HepG2 (cell line): ENCODE measurements around the gene ZFAND2B. TPM values are rescaled to one million over a fixed set of nuclear protein-coding genes. Genes with fewer than 3 reads are reported as not detected.
A peak's percentile ranks its signal among the peaks of the same experiment; 100 is the strongest.

Experiments
- AHDC1 ChIP-seq: sonication (generic); formaldehyde crosslinking; IDR thresholded peaks from 2 replicates; pipeline ENCODE4 v1.5.1; 2020; ENCODE audit warnings: mild to moderate bottlenecking, missing genetic modification reagents, borderline replicate concordance
- ATF2 ChIP-seq: sonication (generic); formaldehyde crosslinking; IDR thresholded peaks from 2 replicates; pipeline ENCODE4 v1.4.0; 2020; ENCODE audit warnings: missing genetic modification reagents
- FOSL2 ChIP-seq: sonication (generic); formaldehyde crosslinking; IDR thresholded peaks from 2 replicates; pipeline ENCODE4 v1.4.0; 2020; ENCODE audit warnings: missing genetic modification reagents
- FOXO1 ChIP-seq: sonication (generic); formaldehyde crosslinking; IDR thresholded peaks from 2 replicates; pipeline ENCODE4 v1.4.0; 2020; ENCODE audit warnings: missing genetic modification reagents
- HNF4G ChIP-seq, 2 experiments: sonication (generic) in 1 of 2; formaldehyde crosslinking in 1 of 2; IDR thresholded peaks; 2 replicates each; pipeline versions ENCODE4 v1.4.0 to v1.6.1; 2011 to 2020; ENCODE audit warnings: borderline replicate concordance in 2 of 2, low read depth in 2 of 2, mild to moderate bottlenecking in 2 of 2, low read length in 1 of 2, missing genetic modification reagents in 1 of 2, moderate library complexity in 1 of 2
- KLF9 ChIP-seq: IDR thresholded peaks from 2 replicates; pipeline ENCODE4 v1.6.1; 2016; ENCODE audit warnings: low read depth
- MATR3 ChIP-seq: sonication (generic); formaldehyde crosslinking; IDR thresholded peaks from 2 replicates; pipeline ENCODE4 v1.4.0; 2020; ENCODE audit warnings: missing genetic modification reagents
- NFYB ChIP-seq: sonication (generic); formaldehyde crosslinking; IDR thresholded peaks from 2 replicates; pipeline ENCODE4 v1.4.0; 2020; ENCODE audit warnings: missing genetic modification reagents
- PLRG1 ChIP-seq: fragments of 450-650 bp; conservative IDR thresholded peaks from 2 replicates; pipeline ENCODE4 v1.6.1; 2016
- SALL1 ChIP-seq: sonication (generic); formaldehyde crosslinking; IDR thresholded peaks from 2 replicates; pipeline ENCODE4 v1.8.0; 2022; ENCODE audit warnings: mild to moderate bottlenecking, missing genetic modification reagents
- SKI ChIP-seq: fragments of 450-650 bp; IDR thresholded peaks from one replicate; pipeline ENCODE4 v1.6.1; 2018; ENCODE audit warnings: mild to moderate bottlenecking; ENCODE audit not compliant: partially characterized antibody
- ZBTB8A ChIP-seq: sonication (generic); formaldehyde crosslinking; IDR thresholded peaks from 2 replicates; pipeline ENCODE4 v1.4.0; 2020; ENCODE audit warnings: mild to moderate bottlenecking, low read depth, missing genetic modification reagents, borderline replicate concordance
- ZFP90 ChIP-seq: sonication (generic); formaldehyde crosslinking; IDR thresholded peaks from 2 replicates; pipeline ENCODE4 v1.8.0; 2022; ENCODE audit warnings: missing genetic modification reagents, mild to moderate bottlenecking, inconsistent platforms, borderline replicate concordance
- ZNF17 ChIP-seq: sonication (generic); formaldehyde crosslinking; IDR thresholded peaks from 2 replicates; pipeline ENCODE4 v1.5.0; 2020; ENCODE audit warnings: mild to moderate bottlenecking, missing genetic modification reagents
- ZNF205 ChIP-seq: IDR thresholded peaks from 2 replicates; pipeline ENCODE4 v1.6.1; 2018; ENCODE audit warnings: missing biosample characterization, missing genetic modification reagents
- ZNF230 ChIP-seq: sonication (generic); formaldehyde crosslinking; IDR thresholded peaks from 2 replicates; pipeline ENCODE4 v1.4.0; 2020; ENCODE audit warnings: mild to moderate bottlenecking, missing genetic modification reagents
- ZNF530 ChIP-seq: sonication (generic); formaldehyde crosslinking; IDR thresholded peaks from 2 replicates; pipeline ENCODE4 v1.5.0; 2020; ENCODE audit warnings: low read depth, mild to moderate bottlenecking, missing genetic modification reagents
- ZSCAN31 ChIP-seq: sonication (generic); formaldehyde crosslinking; IDR thresholded peaks from 2 replicates; pipeline ENCODE4 v1.5.0; 2020; ENCODE audit warnings: low read depth, mild to moderate bottlenecking, missing genetic modification reagents
- polyA plus RNA-seq, 8 experiments: library from polyadenylated mRNA; depleted of rRNA in 3 of 8; stranded (reverse) in 7 of 8; unstranded in 1 of 8; fragments of >200 nt; fragmentation: Illumina TruSeq in 4 of 8; extraction: Trizol in 4 of 8; gene quantifications; 2 replicates each; pipeline versions ENCODE4 v1.2.1 to v1.2.3, GENCODE V29; 2011 to 2016; ENCODE audit warnings: low read depth in 4 of 8, missing spikeins in 1 of 8, mixed read lengths in 1 of 8; ENCODE audit not compliant: insufficient read depth in 1 of 8
- total RNA-seq, 5 experiments: library from RNA; depleted of rRNA; stranded (reverse); fragments of >200 nt; fragmentation: Illumina TruSeq; extraction: Trizol; gene quantifications; 2 replicates each; pipeline ENCODE4 v1.2.3, GENCODE V29; 2016; ENCODE audit warnings: low read depth in 1 of 5
- TF ChIP-seq, protein P1 (sequence below): sonication (generic); formaldehyde crosslinking; IDR thresholded peaks from 2 replicates; pipeline ENCODE4 v1.4.0; 2020; ENCODE audit warnings: missing genetic modification reagents, borderline replicate concordance
- TF ChIP-seq, protein P2 (sequence below): sonication (generic); formaldehyde crosslinking; IDR thresholded peaks from 2 replicates; pipeline ENCODE4 v1.4.0; 2020; ENCODE audit warnings: mild to moderate bottlenecking, missing genetic modification reagents

The ZFAND2B gene
- total and polyA plus RNA-seq, 2 of the 13 experiments (the other 11 are each of a cell fraction or from before 2014, with no cell fraction given) = 53.3 to 115 TPM

DNA sequence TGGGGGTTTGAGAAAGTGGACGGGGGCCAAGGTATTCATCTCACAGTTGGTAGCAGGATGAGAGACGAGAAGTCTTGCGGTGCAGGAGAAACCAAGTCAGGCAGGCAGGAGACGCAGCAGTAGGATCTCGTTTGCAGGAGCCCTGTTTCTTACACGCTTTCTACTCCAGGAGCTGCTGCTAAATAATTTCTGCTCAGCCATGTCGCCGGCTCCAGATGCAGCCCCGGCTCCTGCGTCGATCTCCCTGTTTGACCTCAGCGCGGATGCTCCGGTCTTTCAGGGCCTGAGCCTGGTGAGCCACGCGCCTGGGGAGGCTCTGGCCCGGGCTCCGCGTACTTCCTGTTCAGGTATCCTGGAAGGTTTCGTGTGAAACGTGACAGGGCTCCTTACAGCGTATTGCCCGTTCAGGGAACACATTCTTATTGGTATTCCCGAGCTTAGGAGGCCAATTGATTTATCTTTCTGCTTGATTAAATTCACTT, 23.5 kb downstream of the ZFAND2B start (continued):
- TF ChIP-seq, protein P1, sequence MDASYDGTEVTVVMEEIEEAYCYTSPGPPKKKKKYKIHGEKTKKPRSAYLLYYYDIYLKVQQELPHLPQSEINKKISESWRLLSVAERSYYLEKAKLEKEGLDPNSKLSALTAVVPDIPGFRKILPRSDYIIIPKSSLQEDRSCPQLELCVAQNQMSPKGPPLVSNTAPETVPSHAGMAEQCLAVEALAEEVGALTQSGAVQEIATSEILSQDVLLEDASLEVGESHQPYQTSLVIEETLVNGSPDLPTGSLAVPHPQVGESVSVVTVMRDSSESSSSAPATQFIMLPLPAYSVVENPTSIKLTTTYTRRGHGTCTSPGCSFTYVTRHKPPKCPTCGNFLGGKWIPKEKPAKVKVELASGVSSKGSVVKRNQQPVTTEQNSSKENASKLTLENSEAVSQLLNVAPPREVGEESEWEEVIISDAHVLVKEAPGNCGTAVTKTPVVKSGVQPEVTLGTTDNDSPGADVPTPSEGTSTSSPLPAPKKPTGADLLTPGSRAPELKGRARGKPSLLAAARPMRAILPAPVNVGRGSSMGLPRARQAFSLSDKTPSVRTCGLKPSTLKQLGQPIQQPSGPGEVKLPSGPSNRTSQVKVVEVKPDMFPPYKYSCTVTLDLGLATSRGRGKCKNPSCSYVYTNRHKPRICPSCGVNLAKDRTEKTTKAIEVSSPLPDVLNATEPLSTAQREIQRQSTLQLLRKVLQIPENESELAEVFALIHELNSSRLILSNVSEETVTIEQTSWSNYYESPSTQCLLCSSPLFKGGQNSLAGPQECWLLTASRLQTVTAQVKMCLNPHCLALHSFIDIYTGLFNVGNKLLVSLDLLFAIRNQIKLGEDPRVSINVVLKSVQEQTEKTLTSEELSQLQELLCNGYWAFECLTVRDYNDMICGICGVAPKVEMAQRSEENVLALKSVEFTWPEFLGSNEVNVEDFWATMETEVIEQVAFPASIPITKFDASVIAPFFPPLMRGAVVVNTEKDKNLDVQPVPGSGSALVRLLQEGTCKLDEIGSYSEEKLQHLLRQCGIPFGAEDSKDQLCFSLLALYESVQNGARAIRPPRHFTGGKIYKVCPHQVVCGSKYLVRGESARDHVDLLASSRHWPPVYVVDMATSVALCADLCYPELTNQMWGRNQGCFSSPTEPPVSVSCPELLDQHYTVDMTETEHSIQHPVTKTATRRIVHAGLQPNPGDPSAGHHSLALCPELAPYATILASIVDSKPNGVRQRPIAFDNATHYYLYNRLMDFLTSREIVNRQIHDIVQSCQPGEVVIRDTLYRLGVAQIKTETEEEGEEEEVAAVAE = no peak
- TF ChIP-seq ZNF17 (CRISPR knock-in tag) (0 out of 2 replicates have a peak, but pooled peaks have one; percentile 5), HNF4G (IDR thresholded peaks at IDR 0.05; ENCODE audit: borderline replicate concordance, low read depth, low read length) (no peak), HNF4G (CRISPR knock-in tag; IDR thresholded peaks at IDR 0.05; ENCODE audit: borderline replicate concordance, low read depth) (no peak), ZNF530 (CRISPR knock-in tag) (no peak), ZFP90 (CRISPR knock-in tag) (peak; percentile 66), NFYB (no peak), PLRG1 (no peak), ZNF205 (no peak), ZSCAN31 (CRISPR knock-in tag) (no peak), AHDC1 (CRISPR knock-in tag) (no peak), SALL1 (CRISPR knock-in tag) (no peak), FOSL2 (CRISPR knock-in tag) (no peak), MATR3 (CRISPR knock-in tag) (no peak), ZBTB8A (CRISPR knock-in tag) (no peak), KLF9 (CRISPR knock-in tag) (no peak), FOXO1 (CRISPR knock-in tag) (no peak; the same call in 1 of the 2 replicates), SKI (no peak), ATF2 (CRISPR knock-in tag) (no peak), ZNF230 (CRISPR knock-in tag) (no peak)
- TF ChIP-seq, protein P2, sequence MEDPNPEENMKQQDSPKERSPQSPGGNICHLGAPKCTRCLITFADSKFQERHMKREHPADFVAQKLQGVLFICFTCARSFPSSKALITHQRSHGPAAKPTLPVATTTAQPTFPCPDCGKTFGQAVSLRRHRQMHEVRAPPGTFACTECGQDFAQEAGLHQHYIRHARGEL (CRISPR knock-in tag) = no peak
